ENCODE data around the gene NOP9. TPM values are rescaled to one million over a fixed set of nuclear protein-coding genes. Genes with fewer than 3 reads are reported as not detected.

The NOP9 gene
- polyA plus RNA-seq, 2 donors = 9.3 to 10.8 TPM

- 89 to 94% methylated on average over 7 of the region's 7 CpGs for WGBS, 2 donors
- H3K27ac ChIP-seq (ENCODE audit: low read depth in 2 of 2, low read length in 1 of 2) = no peak overlapping the region
- H3K4me3 ChIP-seq (ENCODE audit: low read depth in 1 of 2, low read length in 2 of 2) = no peak overlapping the region
- H3K9me3 ChIP-seq (ENCODE audit: control insufficient read depth in 2 of 2, insufficient read depth in 1 of 2, low read depth in 1 of 2, low read length in 1 of 2) = no peaks in the 10 kb centered on the region
- H3K27me3 ChIP-seq (ENCODE audit: control insufficient read depth in 1 of 2, insufficient read depth in 2 of 2, low read length in 2 of 2) = no peaks in the 10 kb centered on the region
- H3K36me3 ChIP-seq (ENCODE audit: control insufficient read depth in 2 of 2, insufficient read depth in 2 of 2, low read length in 1 of 2) = no peaks in the 10 kb centered on the region
- H3K4me1 ChIP-seq (ENCODE audit: control insufficient read depth in 2 of 2, insufficient read depth in 2 of 2, low read length in 1 of 2) = peaks cover 0 to 3% of the 10 kb centered on the region in 2 donors
These were observed 55.4 kb downstream of the NOP9 start for GRCh38 chr14:24355009-24355408.

- H3K27me3 ChIP-seq (ENCODE audit: control insufficient read depth in 1 of 2, insufficient read depth in 2 of 2, low read length in 2 of 2) = no peaks in the 10 kb centered on the region
- 92 to 95% methylated on average over 4 of the region's 4 CpGs for WGBS, 2 donors
These were observed 56.6 kb downstream of the NOP9 start for GRCh38 chr14:24356208-24356607.

More at GRCh38 chr14:24356208-24356607, 56.6 kb downstream of the NOP9 start:
- Histone ChIP-seq H3K4me3 (ENCODE audit: low read depth in 1 of 2, low read length in 2 of 2) (no peak overlapping the region), H3K9me3 (ENCODE audit: control insufficient read depth in 2 of 2, insufficient read depth in 1 of 2, low read depth in 1 of 2, low read length in 1 of 2) (no peaks in the 10 kb centered on the region), H3K4me1 (ENCODE audit: control insufficient read depth in 2 of 2, insufficient read depth in 2 of 2, low read length in 1 of 2) (peaks cover 0 to 3% of the 10 kb centered on the region in 2 donors), H3K36me3 (ENCODE audit: control insufficient read depth in 2 of 2, insufficient read depth in 2 of 2, low read length in 1 of 2) (no peaks in the 10 kb centered on the region), H3K27ac (ENCODE audit: low read depth in 2 of 2, low read length in 1 of 2) (no peak overlapping the region)

Other genes starting within 250 kb of the NOP9 start
- gene CARMIL3, start 247.8 kb upstream of the NOP9 start, polyA plus RNA-seq = 1 to 10 TPM in 1 of 2 donors, under 1 TPM in 1; 0.55 to 2.3 TPM
- under 1 TPM in 1 of 2 donors, not detected in 1; 0.06 TPM for gene CPNE6, start 228.3 kb upstream of the NOP9 start, polyA plus RNA-seq
- gene PCK2, start 205.5 kb upstream of the NOP9 start, polyA plus RNA-seq = 10 to 100 TPM; 10.1 to 29.2 TPM
- 10 to 100 TPM; 21.5 to 41.6 TPM for gene DCAF11, start 185.1 kb upstream of the NOP9 start, polyA plus RNA-seq
- gene NRL, start 184.9 kb upstream of the NOP9 start, polyA plus RNA-seq = 1 to 10 TPM in 1 of 2 donors, under 1 TPM in 1; 0.86 to 1.4 TPM
- 1 to 10 TPM in 1 of 2 donors, under 1 TPM in 1; 0.60 to 1.1 TPM for gene FITM1, start 169.2 kb upstream of the NOP9 start, polyA plus RNA-seq
- gene PSME1, start 163.7 kb upstream of the NOP9 start, polyA plus RNA-seq = 100 to 1,000 TPM; 146 to 198 TPM
- gene EMC9, start 158.3 kb upstream of the NOP9 start, polyA plus RNA-seq = 10 to 100 TPM; 24.5 to 26.6 TPM
- 100 to 1,000 TPM; 143 to 233 TPM for gene PSME2, start 153.2 kb upstream of the NOP9 start, polyA plus RNA-seq
- 10 to 100 TPM; 27.4 to 70.6 TPM for gene RNF31, start 152.4 kb upstream of the NOP9 start, polyA plus RNA-seq
- 10 to 100 TPM; 35.0 to 43.5 TPM for gene IRF9, start 138.6 kb upstream of the NOP9 start, polyA plus RNA-seq
- 1 to 10 TPM; 3.9 to 10.0 TPM for gene REC8, start 127.8 kb upstream of the NOP9 start, polyA plus RNA-seq
- 10 to 100 TPM; 12.3 to 23.5 TPM for gene IPO4, start 111.0 kb upstream of the NOP9 start, polyA plus RNA-seq
- 10 to 100 TPM; 10.0 to 25.8 TPM for gene TM9SF1, start 104.4 kb upstream of the NOP9 start, polyA plus RNA-seq
- gene TSSK4, start 94.2 kb upstream of the NOP9 start, polyA plus RNA-seq = under 1 TPM in 1 of 2 donors, not detected in 1; 0.10 TPM
- gene CHMP4A, start 86.4 kb upstream of the NOP9 start, polyA plus RNA-seq = 10 to 100 TPM; 37.0 to 65.7 TPM
- 10 to 100 TPM; 12.1 to 12.8 TPM for gene MDP1, start 83.8 kb upstream of the NOP9 start, polyA plus RNA-seq
- gene NEDD8, start 67.5 kb upstream of the NOP9 start, polyA plus RNA-seq = 100 to 1,000 TPM; 116 to 220 TPM
- gene GMPR2, start 66.9 kb upstream of the NOP9 start, polyA plus RNA-seq = 10 to 100 TPM; 24.5 to 35.0 TPM
- 10 to 100 TPM; 49.2 to 49.8 TPM for gene TINF2, start 57.2 kb upstream of the NOP9 start, polyA plus RNA-seq
- 100 to 1,000 TPM; 609 to 890 TPM for gene TGM1, start 36.7 kb upstream of the NOP9 start, polyA plus RNA-seq
- gene RABGGTA, start 28.3 kb upstream of the NOP9 start, polyA plus RNA-seq = 100 to 1,000 TPM; 117 to 135 TPM
- gene DHRS1, start 70 bp upstream of the NOP9 start, polyA plus RNA-seq = 10 to 100 TPM; 92.6 to 97.6 TPM
- gene CIDEB, start 8.1 kb downstream of the NOP9 start, polyA plus RNA-seq = 10 to 100 TPM; 24.3 TPM
- 10 to 100 TPM; 11.6 to 30.4 TPM for gene LTB4R2, start 10.3 kb downstream of the NOP9 start, polyA plus RNA-seq
- gene LTB4R, start 11.7 kb downstream of the NOP9 start, polyA plus RNA-seq = 10 to 100 TPM; 63.3 to 73.6 TPM
- 10 to 100 TPM; 10.2 to 23.3 TPM for gene ADCY4, start 35.2 kb downstream of the NOP9 start, polyA plus RNA-seq
- gene RIPK3, start 40.1 kb downstream of the NOP9 start, polyA plus RNA-seq = 10 to 100 TPM; 13.3 to 14.4 TPM
- 10 to 100 TPM; 20.9 to 25.6 TPM for gene NFATC4, start 68.3 kb downstream of the NOP9 start, polyA plus RNA-seq
- gene NYNRIN, start 99.2 kb downstream of the NOP9 start, polyA plus RNA-seq = 1 to 10 TPM; 4.8 to 5.6 TPM
- gene CBLN3, start 129.8 kb downstream of the NOP9 start, polyA plus RNA-seq = under 1 TPM; 0.75 to 0.86 TPM
- gene KHNYN, start 130.1 kb downstream of the NOP9 start, polyA plus RNA-seq = 10 to 100 TPM; 20.8 to 24.4 TPM
- gene SDR39U1, start 142.9 kb downstream of the NOP9 start, polyA plus RNA-seq = 10 to 100 TPM; 38.1 to 39.8 TPM
- gene CMA1, start 208.4 kb downstream of the NOP9 start, polyA plus RNA-seq = under 1 TPM in 1 of 2 donors, not detected in 1; 0.35 TPM

Measured in esophagus (tissue), 2 donors.